Neuronal stem cell (in vitro differentiated cells): Measurements from ENCODE around the gene CBFA2T2.

Experiments used
- DNase-seq: peaks from one replicate; pipeline ENCODE4 v3.0.0-alpha.2; 2013; ENCODE audit warnings: low spot score
- H2AFZ ChIP-seq: one replicate; pipeline ENCODE4 v1.6.1; 2013; ENCODE audit warnings: mild to moderate bottlenecking, low read length, inconsistent platforms
- H2AK5ac ChIP-seq: 2 replicates; pipeline ENCODE4 v1.6.1; 2013; ENCODE audit warnings: low read depth, mild to moderate bottlenecking, inconsistent platforms, low read length, moderate library complexity, mixed read lengths
- H2BK120ac ChIP-seq: 2 replicates; pipeline ENCODE4 v1.6.1; 2013; ENCODE audit warnings: low read depth, mild to moderate bottlenecking, inconsistent platforms, low read length, moderate library complexity, mixed read lengths
- H2BK12ac ChIP-seq: one replicate; pipeline ENCODE4 v1.6.1; 2013; ENCODE audit warnings: low read length, inconsistent platforms
- H2BK15ac ChIP-seq: 2 replicates; pipeline ENCODE4 v1.6.1; 2013; ENCODE audit warnings: mild to moderate bottlenecking, low read length, inconsistent platforms, mixed read lengths
- H2BK5ac ChIP-seq: one replicate; pipeline ENCODE4 v1.6.1; 2013; ENCODE audit warnings: inconsistent platforms, mild to moderate bottlenecking, low read length, moderate library complexity
- H3K14ac ChIP-seq: one replicate; pipeline ENCODE4 v1.6.1; 2013; ENCODE audit warnings: low read length, inconsistent platforms
- H3K18ac ChIP-seq: 2 replicates; pipeline ENCODE4 v1.6.1; 2013; ENCODE audit warnings: low read length, inconsistent platforms
- H3K23ac ChIP-seq: 2 replicates; pipeline ENCODE4 v1.6.1; 2013; ENCODE audit warnings: low read depth, mild to moderate bottlenecking, mixed read lengths, low read length, inconsistent platforms; ENCODE audit not compliant: poor library complexity
- H3K27ac ChIP-seq: replicated peaks from 3 replicates; pipeline ENCODE4 v1.5.1; 2013; ENCODE audit warnings: low read length, inconsistent platforms
- H3K27me3 ChIP-seq, 3 experiments: 2 replicates each; pipeline ENCODE4 v1.6.1; 2013; ENCODE audit warnings: low read length in 3 of 3, mild to moderate bottlenecking in 2 of 3, inconsistent platforms in 1 of 3, low read depth in 1 of 3, mixed read lengths in 1 of 3, moderate library complexity in 1 of 3; ENCODE audit not compliant: control insufficient read depth in 3 of 3, insufficient read depth in 3 of 3
- H3K36me3 ChIP-seq, 2 donors: replicated peaks in 1 of 2; 2 replicates each; pipeline ENCODE4 v1.6.1; 2013; ENCODE audit warnings: low read length in 2 of 2; ENCODE audit not compliant: control insufficient read depth in 2 of 2, insufficient read depth in 2 of 2
- H3K4ac ChIP-seq: 2 replicates; pipeline ENCODE4 v1.6.1; 2013; ENCODE audit warnings: inconsistent platforms, mild to moderate bottlenecking, low read length, moderate library complexity
- H3K4me1 ChIP-seq, 2 donors: 1 replicate in 1 of 2; 2 replicates in 1 of 2; pipeline ENCODE4 v1.6.1; 2013; ENCODE audit warnings: low read length in 2 of 2, low read depth in 1 of 2; ENCODE audit not compliant: control insufficient read depth in 2 of 2, insufficient read depth in 1 of 2
- H3K4me2 ChIP-seq: one replicate; pipeline ENCODE4 v1.6.1; 2013; ENCODE audit warnings: mild to moderate bottlenecking, low read length, inconsistent platforms; ENCODE audit not compliant: insufficient read depth, poor library complexity, severe bottlenecking
- H3K4me3 ChIP-seq, 2 donors: 2 replicates each; pipeline ENCODE4 v1.5.1; 2013; ENCODE audit warnings: low read length in 2 of 2, mild to moderate bottlenecking in 2 of 2, inconsistent platforms in 1 of 2, moderate library complexity in 1 of 2
- H3K79me1 ChIP-seq: one replicate; pipeline ENCODE4 v1.6.1; 2013; ENCODE audit warnings: low read depth, mild to moderate bottlenecking, inconsistent platforms, low read length, moderate library complexity
- H3K9ac ChIP-seq: one replicate; pipeline ENCODE4 v1.6.1; 2013; ENCODE audit warnings: mild to moderate bottlenecking, low read depth, low read length, inconsistent platforms; ENCODE audit not compliant: poor library complexity
- H3K9me3 ChIP-seq, 2 donors: replicated peaks in 1 of 2; 2 replicates each; pipeline versions ENCODE3 to v1.6.1; 2013; ENCODE audit warnings: low read length in 2 of 2, mild to moderate bottlenecking in 2 of 2, inconsistent platforms in 1 of 2, low read depth in 1 of 2, mixed read lengths in 1 of 2, moderate library complexity in 1 of 2; ENCODE audit not compliant: control insufficient read depth in 2 of 2, insufficient read depth in 1 of 2
- H4K8ac ChIP-seq: one replicate; pipeline ENCODE4 v1.6.1; 2013; ENCODE audit warnings: low read depth, mild to moderate bottlenecking, inconsistent platforms, low read length, moderate library complexity
- H4K91ac ChIP-seq: one replicate; pipeline ENCODE4 v1.6.1; 2013; ENCODE audit warnings: low read length, low read depth, mild to moderate bottlenecking, inconsistent platforms; ENCODE audit not compliant: poor library complexity
- WGBS, 2 donors: extraction: QIAGEN DNeasy Blood & Tissue Kit; methylation state at CpG; one replicate each; pipeline ENCODE4 v1.1.7; 2013; ENCODE audit warnings: missing lambda C conversion rate in 2 of 2, mixed read lengths in 1 of 2; ENCODE audit not compliant: insufficient read length in 2 of 2, insufficient replicate concordance in 1 of 2; ENCODE audit errors: extremely low coverage in 2 of 2; 5-methylcytosine and 5-hydroxymethylcytosine counted together

CBFA2T2 gene

DNA sequence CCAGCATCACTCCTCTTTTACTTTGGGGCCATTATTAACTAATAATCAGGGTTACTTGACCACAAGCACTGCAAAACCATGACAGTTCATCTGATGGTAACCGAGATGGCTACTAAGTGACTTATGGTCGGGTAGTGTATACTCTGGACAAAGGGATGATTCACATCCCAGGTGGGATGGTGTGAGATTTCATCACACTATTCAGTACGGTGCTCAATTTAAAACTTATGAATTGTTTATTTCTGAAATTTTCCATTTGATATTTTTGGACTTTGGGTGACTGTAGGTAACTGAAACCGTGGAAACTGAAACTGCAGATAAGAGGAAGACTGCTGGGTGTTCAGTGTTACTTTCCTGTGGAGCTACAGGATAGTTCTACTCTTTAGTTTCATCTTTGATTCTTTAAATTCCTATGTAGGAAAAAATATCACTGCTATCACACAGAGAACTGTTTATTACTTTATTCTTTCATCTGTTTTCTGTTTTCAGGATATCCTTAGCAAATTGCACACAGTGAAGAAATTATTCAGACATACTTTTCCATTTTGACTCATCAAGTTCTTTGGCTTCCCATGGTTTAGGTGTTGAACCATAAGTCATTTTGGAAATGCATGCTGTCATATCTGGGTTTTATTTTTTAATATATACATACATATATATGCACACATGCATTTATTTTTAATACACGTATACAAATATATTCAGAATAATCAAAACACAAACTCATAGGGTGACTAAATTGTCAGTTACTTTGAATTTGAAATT, 113.1 kb downstream of the CBFA2T2 start:
- H3K9me3 ChIP-seq, result no peaks in the 10 kb centered on the region
- no peak overlapping the region for H3K27ac ChIP-seq
- H3K4me1 ChIP-seq, result peaks cover 0 to 3% of the 10 kb centered on the region in 2 donors
- no peak overlapping the region for H3K4me3 ChIP-seq
- H3K23ac ChIP-seq, result no peak overlapping the region
- H3K4me2 ChIP-seq, result no peak overlapping the region
- no peaks in the 10 kb centered on the region for H3K27me3 ChIP-seq
- DNase-seq, result no peak
- H3K36me3 ChIP-seq, result peaks cover under 1 to 8% of the 10 kb centered on the region in 2 donors
- H2AK5ac ChIP-seq, result no peak overlapping the region
- no peaks in the 10 kb centered on the region for H3K79me1 ChIP-seq
- H2BK12ac ChIP-seq, result no peak overlapping the region
- H2BK15ac ChIP-seq, result no peak overlapping the region
- H3K14ac ChIP-seq, result no peak overlapping the region
- no peak overlapping the region for H3K4ac ChIP-seq
- no peak overlapping the region for H3K18ac ChIP-seq
- no peak overlapping the region for H2BK120ac ChIP-seq
- no CpG with 5 or more reads among the region's 5 CpGs for WGBS, 2 donors
- no peak overlapping the region for H3K9ac ChIP-seq
- H2AFZ ChIP-seq, result no peak overlapping the region
- no peak overlapping the region for H4K8ac ChIP-seq
- H4K91ac ChIP-seq, result no peak overlapping the region
- H2BK5ac ChIP-seq, result no peak overlapping the region

DNA sequence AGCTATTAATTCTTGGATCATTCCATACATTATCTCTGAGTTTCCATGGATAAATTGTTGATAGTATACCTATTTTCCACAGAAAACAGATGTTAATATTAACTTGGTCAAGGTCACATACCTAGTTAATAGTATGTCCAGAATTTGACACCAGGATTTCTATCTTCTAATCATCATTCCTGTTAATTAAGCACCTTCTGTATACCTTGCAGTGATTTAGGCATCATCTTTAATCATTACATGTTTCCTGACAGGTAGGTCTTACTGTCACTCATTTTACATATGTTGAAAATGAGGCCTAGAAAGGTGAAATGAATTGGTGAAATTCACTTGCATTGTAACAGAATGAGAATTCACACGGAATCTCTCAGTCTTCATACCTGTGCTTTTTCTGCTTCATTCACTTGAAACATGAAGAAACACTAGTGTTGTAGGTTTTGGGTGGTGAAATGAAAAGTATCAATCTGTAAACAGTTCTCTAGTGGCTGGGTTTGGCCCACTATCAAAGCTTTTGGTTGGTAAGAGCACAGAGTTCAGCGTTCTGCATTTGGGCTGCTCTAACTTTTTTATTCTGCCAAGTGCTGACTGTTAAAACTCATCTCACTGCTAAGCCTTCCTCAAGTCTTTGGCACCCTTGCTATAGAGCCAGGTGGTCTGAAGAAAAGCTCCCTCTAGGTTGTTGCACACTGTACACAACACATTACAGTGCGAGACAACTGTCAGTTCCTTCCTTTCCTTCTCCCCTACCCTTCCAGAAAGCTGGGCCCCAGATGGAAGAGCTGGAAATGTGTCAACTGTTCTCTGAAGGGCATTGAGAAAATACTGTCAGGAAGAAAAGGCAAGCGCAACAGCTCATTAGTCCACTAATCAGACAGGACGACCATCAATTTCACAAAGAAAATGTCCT, 114.4 kb downstream of the CBFA2T2 start:
- Histone ChIP-seq H3K9ac (no peak overlapping the region), H3K4me2 (no peak overlapping the region), H2AFZ (no peak overlapping the region), H3K23ac (no peak overlapping the region), H2BK15ac (no peak overlapping the region), H4K91ac (no peak overlapping the region), H2BK120ac (no peak overlapping the region), H3K36me3 (peaks cover 2 to 19% of the 10 kb centered on the region in 2 donors), H3K4me3 (no peak overlapping the region), H2AK5ac (no peak overlapping the region), H3K27me3 (no peaks in the 10 kb centered on the region), H2BK5ac (no peak overlapping the region), H4K8ac (no peak overlapping the region), H3K14ac (no peak overlapping the region), H3K18ac (no peak overlapping the region), H3K4me1 (peaks cover 0 to 3% of the 10 kb centered on the region in 2 donors), H3K4ac (no peak overlapping the region), H3K27ac (no peak overlapping the region), H3K9me3 (no peaks in the 10 kb centered on the region), H2BK12ac (no peak overlapping the region), H3K79me1 (no peaks in the 10 kb centered on the region)
- no CpG with 5 or more reads among the region's 5 CpGs for WGBS, 2 donors
- DNase-seq, result no peak

DNA sequence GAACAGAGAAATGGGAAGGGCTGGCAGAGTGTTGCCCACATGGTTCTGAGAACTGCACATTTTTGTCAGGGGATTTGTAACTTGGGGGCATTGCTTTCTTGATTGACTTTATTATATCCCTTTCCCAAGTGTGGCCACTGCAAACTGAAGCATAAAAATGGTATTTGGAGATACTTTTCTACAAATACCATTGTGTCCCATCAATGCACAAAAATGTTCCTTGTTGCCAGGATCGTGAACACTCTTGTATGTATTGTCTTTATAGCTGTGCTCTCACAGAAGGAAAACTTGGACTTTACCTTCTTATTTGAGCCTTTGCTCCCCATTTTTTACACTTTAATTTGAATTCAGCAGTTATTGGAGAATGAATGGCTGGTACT, 115.1 kb downstream of the CBFA2T2 start:
- H3K4me1 ChIP-seq, result peaks cover 0 to 3% of the 10 kb centered on the region in 2 donors
- no peak overlapping the region for H4K91ac ChIP-seq
- no peak overlapping the region for H2BK15ac ChIP-seq
- H3K36me3 ChIP-seq, result peaks cover 2 to 23% of the 10 kb centered on the region in 2 donors
- H3K4ac ChIP-seq, result no peak overlapping the region
- no peak overlapping the region for H2BK5ac ChIP-seq
- H3K27ac ChIP-seq, result no peak overlapping the region
- H3K9ac ChIP-seq, result no peak overlapping the region
- no peak overlapping the region for H2BK12ac ChIP-seq
- DNase-seq, result no peak
- no peak overlapping the region for H3K4me2 ChIP-seq
- H4K8ac ChIP-seq, result no peak overlapping the region
- no peak overlapping the region for H2AK5ac ChIP-seq
- H3K27me3 ChIP-seq, result no peaks in the 10 kb centered on the region
- H3K79me1 ChIP-seq, result no peaks in the 10 kb centered on the region
- no peak overlapping the region for H3K23ac ChIP-seq
- WGBS, 2 donors, result no CpG with 5 or more reads among the region's 1 CpG
- no peak overlapping the region for H3K4me3 ChIP-seq
- no peak overlapping the region for H3K14ac ChIP-seq
- no peaks in the 10 kb centered on the region for H3K9me3 ChIP-seq
- H3K18ac ChIP-seq, result no peak overlapping the region
- H2AFZ ChIP-seq, result no peak overlapping the region
- no peak overlapping the region for H2BK120ac ChIP-seq

DNA sequence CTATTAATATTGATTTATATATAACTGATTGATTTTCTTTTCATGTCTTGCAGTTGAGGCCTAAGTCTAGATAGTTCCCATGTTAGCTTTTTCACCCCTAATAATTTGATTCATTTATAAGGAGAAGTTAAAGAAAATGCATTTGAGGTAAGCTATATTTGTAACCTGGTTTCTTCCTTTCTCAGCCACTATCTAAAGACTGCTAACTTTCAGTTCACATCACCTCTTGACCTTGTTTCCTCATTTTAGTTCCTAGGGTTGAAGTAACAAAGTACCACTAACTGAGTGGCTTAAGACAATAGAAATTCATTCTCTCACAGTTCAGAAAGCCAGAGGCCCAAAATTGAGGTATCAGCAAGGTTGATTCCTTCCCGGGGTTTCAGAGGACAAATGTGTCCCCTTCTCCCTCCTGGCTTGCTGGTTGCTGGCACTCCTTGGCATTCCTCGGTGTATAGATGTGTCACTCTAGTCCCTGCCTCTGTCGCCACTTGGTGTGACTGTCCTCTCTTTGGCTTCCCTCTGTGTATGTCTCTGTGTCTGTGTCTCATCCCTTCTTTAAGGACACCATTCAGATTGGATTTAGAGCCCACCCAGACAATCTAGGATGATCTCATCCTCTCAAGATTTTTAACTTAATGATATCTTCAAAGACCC, 116.3 kb downstream of the CBFA2T2 start:
- Histone ChIP-seq H2BK120ac (no peak overlapping the region), H2AFZ (no peak overlapping the region), H3K27ac (no peak overlapping the region), H3K9ac (no peak overlapping the region), H2BK12ac (no peak overlapping the region), H3K9me3 (no peaks in the 10 kb centered on the region), H3K4ac (no peak overlapping the region), H3K14ac (no peak overlapping the region), H3K79me1 (no peaks in the 10 kb centered on the region), H4K8ac (no peak overlapping the region), H2AK5ac (no peak overlapping the region), H3K27me3 (no peaks in the 10 kb centered on the region), H3K18ac (no peak overlapping the region), H2BK5ac (no peak overlapping the region), H2BK15ac (no peak overlapping the region), H3K4me1 (peaks cover 0 to 3% of the 10 kb centered on the region in 2 donors), H3K36me3 (peaks cover 5 to 33% of the 10 kb centered on the region in 2 donors), H3K4me2 (no peak overlapping the region), H3K4me3 (no peak overlapping the region), H3K23ac (no peak overlapping the region), H4K91ac (no peak overlapping the region)
- WGBS, 2 donors, result no CpG with 5 or more reads among the region's 3 CpGs
- DNase-seq, result no peak
